Lower leg skin (tissue), 3 donors: ENCODE measurements around the gene LDB1.

Source experiments
- POLR2A ChIP-seq, 2 donors: fragments of 450-650 bp; IDR thresholded peaks; one replicate each; pipeline ENCODE4 v1.6.1; 2016 to 2017; ENCODE audit warnings: antibody characterized with exemption in 2 of 2, mild to moderate bottlenecking in 1 of 2, moderate library complexity in 1 of 2
- TF ChIP-seq, protein P1 (sequence below), 3 donors: fragments of 450-650 bp; IDR thresholded peaks; one replicate each; pipeline ENCODE4 v1.5.1; 2016; ENCODE audit warnings: antibody characterized with exemption in 3 of 3, mild to moderate bottlenecking in 3 of 3, moderate library complexity in 2 of 3

DNA sequence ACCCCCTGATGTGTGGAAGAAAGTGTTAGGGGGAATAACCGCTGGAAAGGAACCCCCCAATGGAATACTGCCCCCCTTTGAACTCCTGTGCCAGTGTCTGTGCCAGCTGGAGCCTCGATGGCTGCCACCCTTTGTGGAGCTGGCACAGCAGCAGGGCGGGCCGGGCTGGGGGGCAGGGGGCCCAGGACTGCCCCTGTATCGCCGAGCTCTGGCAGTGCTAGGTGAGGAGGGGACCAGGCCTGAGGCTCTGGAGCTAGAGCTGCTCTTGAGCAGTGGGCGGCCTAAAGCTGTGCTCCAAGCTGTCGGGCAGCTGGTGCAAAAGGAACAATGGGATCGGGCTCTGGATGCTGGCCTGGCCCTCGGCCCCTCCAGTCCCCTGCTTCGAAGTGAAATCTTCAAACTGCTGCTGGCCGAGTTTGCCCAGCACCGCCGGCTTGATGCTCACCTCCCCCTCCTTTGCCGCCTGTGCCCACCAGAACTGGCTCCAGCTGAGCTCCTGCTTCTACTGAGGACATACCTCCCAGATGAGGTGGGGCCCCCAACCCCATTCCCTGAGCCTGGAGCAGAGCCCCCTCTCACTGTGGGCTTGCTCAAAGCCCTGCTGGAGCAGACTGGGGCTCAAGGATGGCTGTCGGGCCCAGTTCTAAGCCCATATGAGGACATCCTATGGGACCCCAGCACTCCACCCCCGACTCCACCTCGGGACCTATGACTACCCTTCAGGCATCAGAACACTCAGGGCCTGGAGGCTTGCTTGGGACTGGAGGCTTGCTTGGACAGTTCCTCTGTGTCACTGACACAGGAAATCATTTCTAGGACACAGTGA lies 52.9 kb downstream of the LDB1 start:
- TF ChIP-seq POLR2A (IDR thresholded peaks at IDR 0.05) = no peak
- TF ChIP-seq, protein P1, sequence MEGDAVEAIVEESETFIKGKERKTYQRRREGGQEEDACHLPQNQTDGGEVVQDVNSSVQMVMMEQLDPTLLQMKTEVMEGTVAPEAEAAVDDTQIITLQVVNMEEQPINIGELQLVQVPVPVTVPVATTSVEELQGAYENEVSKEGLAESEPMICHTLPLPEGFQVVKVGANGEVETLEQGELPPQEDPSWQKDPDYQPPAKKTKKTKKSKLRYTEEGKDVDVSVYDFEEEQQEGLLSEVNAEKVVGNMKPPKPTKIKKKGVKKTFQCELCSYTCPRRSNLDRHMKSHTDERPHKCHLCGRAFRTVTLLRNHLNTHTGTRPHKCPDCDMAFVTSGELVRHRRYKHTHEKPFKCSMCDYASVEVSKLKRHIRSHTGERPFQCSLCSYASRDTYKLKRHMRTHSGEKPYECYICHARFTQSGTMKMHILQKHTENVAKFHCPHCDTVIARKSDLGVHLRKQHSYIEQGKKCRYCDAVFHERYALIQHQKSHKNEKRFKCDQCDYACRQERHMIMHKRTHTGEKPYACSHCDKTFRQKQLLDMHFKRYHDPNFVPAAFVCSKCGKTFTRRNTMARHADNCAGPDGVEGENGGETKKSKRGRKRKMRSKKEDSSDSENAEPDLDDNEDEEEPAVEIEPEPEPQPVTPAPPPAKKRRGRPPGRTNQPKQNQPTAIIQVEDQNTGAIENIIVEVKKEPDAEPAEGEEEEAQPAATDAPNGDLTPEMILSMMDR (IDR thresholded peaks at IDR 0.05) = no peak
